Right atrium auricular region (tissue), 2 donors: ENCODE measurements around the gene HBE1. TPM values are rescaled to one million over a fixed set of nuclear protein-coding genes. Genes with fewer than 3 reads are reported as not detected.

Source experiments
- DNase-seq: peaks from one replicate; pipeline ENCODE4 v3.0.0-alpha.2; 2019; ENCODE audit warnings: low spot score
- H3K27ac ChIP-seq, 2 donors: fragments of 200-600 bp; sonication (generic); 1 replicate in 1 of 2; 2 replicates in 1 of 2; pipeline ENCODE4 v1.5.1; 2016 to 2019
- H3K27me3 ChIP-seq, 2 donors: fragments of 200-600 bp; sonication (generic); one replicate each; pipeline versions ENCODE4 v1.5.1 to v1.6.0; 2017 to 2019
- H3K36me3 ChIP-seq: fragments of 200-600 bp; sonication (generic); one replicate; pipeline ENCODE4 v1.5.1; 2016
- H3K4me1 ChIP-seq, 2 donors: fragments of 200-600 bp; sonication (generic); one replicate each; pipeline versions ENCODE4 v1.5.1 to v1.6.0; 2017 to 2019
- H3K4me3 ChIP-seq, 2 donors: fragments of 200-600 bp; sonication (generic); 1 replicate in 1 of 2; 2 replicates in 1 of 2; pipeline ENCODE4 v1.5.1; 2017 to 2019; ENCODE audit warnings: mild to moderate bottlenecking in 1 of 2, moderate library complexity in 1 of 2
- H3K9me3 ChIP-seq, 2 donors: fragments of 200-600 bp; sonication (generic); one replicate each; pipeline ENCODE4 v1.5.1; 2019
- total RNA-seq, 2 donors: library from RNA; depleted of rRNA; stranded (reverse); fragments of >200 nt; gene quantifications; one replicate each; pipeline ENCODE4 v1.1.0, GENCODE V29; 2016
- TF ChIP-seq, protein P1 (sequence below), 2 donors: fragments of 200-600 bp; sonication (generic); IDR thresholded peaks; one replicate each; pipeline ENCODE4 v1.5.1; 2019; ENCODE audit warnings: antibody characterized with exemption in 2 of 2

HBE1 gene
- total RNA-seq, 2 donors from 2014 or later: not detected

DNA sequence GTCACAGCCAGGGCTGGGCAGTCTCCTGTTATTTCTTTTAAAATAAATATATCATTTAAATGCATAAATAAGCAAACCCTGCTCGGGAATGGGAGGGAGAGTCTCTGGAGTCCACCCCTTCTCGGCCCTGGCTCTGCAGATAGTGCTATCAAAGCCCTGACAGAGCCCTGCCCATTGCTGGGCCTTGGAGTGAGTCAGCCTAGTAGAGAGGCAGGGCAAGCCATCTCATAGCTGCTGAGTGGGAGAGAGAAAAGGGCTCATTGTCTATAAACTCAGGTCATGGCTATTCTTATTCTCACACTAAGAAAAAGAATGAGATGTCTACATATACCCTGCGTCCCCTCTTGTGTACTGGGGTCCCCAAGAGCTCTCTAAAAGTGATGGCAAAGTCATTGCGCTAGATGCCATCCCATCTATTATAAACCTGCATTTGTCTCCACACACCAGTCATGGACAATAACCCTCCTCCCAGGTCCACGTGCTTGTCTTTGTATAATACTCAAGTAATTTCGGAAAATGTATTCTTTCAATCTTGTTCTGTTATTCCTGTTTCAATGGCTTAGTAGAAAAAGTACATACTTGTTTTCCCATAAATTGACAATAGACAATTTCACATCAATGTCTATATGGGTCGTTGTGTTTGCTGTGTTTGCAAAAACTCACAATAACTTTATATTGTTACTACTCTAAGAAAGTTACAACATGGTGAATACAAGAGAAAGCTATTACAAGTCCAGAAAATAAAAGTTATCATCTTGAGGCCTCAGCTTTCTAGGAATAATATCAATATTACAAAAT, 18.6 kb upstream of the HBE1 start:
- no peak overlapping the region for H3K4me3 ChIP-seq
- no peak for DNase-seq

DNA sequence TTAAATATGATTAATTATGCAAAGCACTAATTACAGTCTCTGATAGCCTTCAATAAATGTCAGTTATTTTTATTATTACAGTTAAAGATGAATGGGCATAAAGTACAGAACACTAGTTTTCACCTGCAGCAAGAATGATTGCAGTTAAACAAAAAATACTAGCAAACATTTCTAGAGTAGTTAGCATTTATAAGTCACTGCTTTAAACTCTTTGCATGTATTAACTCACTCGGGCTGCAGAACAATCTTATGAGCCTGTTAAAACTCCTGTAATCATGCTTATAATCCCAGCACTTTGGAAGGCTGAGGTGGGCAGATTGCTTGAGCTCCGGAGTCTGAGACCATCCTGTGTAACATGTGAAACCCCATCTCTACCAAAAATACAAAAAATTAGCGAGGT, 17.2 kb upstream of the HBE1 start:
- Histone ChIP-seq H3K27me3 (no peaks in the 10 kb centered on the region), H3K4me1 (no peaks in the 10 kb centered on the region), H3K4me3 (no peak overlapping the region), H3K9me3 (no peaks in the 10 kb centered on the region), H3K36me3 (no peaks in the 10 kb centered on the region), H3K27ac (no peak overlapping the region)
- TF ChIP-seq, protein P1, sequence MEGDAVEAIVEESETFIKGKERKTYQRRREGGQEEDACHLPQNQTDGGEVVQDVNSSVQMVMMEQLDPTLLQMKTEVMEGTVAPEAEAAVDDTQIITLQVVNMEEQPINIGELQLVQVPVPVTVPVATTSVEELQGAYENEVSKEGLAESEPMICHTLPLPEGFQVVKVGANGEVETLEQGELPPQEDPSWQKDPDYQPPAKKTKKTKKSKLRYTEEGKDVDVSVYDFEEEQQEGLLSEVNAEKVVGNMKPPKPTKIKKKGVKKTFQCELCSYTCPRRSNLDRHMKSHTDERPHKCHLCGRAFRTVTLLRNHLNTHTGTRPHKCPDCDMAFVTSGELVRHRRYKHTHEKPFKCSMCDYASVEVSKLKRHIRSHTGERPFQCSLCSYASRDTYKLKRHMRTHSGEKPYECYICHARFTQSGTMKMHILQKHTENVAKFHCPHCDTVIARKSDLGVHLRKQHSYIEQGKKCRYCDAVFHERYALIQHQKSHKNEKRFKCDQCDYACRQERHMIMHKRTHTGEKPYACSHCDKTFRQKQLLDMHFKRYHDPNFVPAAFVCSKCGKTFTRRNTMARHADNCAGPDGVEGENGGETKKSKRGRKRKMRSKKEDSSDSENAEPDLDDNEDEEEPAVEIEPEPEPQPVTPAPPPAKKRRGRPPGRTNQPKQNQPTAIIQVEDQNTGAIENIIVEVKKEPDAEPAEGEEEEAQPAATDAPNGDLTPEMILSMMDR (IDR thresholded peaks at IDR 0.05): no peak
- DNase-seq: no peak

More for the DNA sequence above, 18.6 kb upstream of the HBE1 start:
- Histone ChIP-seq H3K9me3 (no peaks in the 10 kb centered on the region), H3K27me3 (no peaks in the 10 kb centered on the region), H3K4me1 (no peaks in the 10 kb centered on the region), H3K27ac (no peak overlapping the region), H3K36me3 (no peaks in the 10 kb centered on the region)
- TF ChIP-seq, protein P1 (IDR thresholded peaks at IDR 0.05): no peak

DNA sequence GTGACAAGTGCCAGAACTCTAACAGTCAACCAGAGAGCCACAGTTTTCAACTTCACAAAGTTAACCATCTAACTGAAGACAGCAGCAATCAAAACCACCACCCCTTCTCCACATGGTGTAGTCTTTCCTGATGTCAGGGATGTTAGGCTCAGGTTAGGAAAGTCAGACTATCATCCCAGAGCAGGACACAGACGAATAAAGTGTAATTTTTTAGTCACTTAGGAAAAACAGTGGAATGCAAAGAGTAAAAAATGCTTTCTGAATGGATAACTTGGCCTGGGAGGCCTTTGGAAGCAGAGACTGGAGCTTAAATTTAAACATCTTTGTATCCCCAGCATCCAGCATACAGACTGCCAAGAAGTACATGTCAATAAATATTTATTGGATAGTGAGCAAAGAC, 16.6 kb upstream of the HBE1 start:
- no peaks in the 10 kb centered on the region for H3K36me3 ChIP-seq
- H3K27ac ChIP-seq: no peak overlapping the region
- H3K27me3 ChIP-seq: no peaks in the 10 kb centered on the region
- H3K4me1 ChIP-seq: no peaks in the 10 kb centered on the region
- H3K4me3 ChIP-seq: no peak overlapping the region
- TF ChIP-seq, protein P1 (IDR thresholded peaks at IDR 0.05): no peak
- H3K9me3 ChIP-seq: no peaks in the 10 kb centered on the region
- no peak for DNase-seq

DNA sequence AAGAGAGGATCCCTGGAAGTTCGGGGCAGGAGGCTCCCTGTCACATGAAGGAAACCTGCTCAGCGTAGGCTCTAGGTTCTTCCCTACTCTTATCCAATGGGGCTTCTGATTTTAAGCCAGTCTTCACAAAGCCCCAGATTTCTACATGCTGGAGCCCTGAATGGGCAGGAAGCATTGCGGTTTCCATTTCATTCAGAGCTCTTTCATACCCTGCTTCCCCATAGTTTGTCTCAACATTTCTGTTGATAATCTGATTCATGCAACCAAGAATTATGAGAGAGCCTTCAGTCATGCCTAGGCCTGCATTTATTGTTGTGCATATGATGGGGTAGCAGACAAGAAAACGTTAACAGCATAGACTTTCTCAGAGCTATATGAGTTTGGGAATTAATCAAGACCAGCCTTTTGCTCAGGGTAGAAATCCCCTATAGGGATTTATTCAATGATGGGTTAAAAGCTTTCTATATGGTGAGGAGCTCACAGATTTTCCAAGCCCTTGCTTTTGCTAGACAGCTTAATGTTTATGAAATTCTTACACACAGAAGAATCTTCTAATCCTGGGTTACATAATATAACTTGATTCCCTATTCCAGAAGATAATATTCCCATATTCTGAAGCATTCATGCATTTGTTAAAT, 16.1 kb upstream of the HBE1 start:
- Histone ChIP-seq H3K9me3 (no peaks in the 10 kb centered on the region), H3K27ac (no peak overlapping the region), H3K27me3 (no peaks in the 10 kb centered on the region), H3K36me3 (no peaks in the 10 kb centered on the region), H3K4me3 (no peak overlapping the region), H3K4me1 (no peaks in the 10 kb centered on the region)
- TF ChIP-seq, protein P1 (IDR thresholded peaks at IDR 0.05): no peak
- no peak for DNase-seq

DNA sequence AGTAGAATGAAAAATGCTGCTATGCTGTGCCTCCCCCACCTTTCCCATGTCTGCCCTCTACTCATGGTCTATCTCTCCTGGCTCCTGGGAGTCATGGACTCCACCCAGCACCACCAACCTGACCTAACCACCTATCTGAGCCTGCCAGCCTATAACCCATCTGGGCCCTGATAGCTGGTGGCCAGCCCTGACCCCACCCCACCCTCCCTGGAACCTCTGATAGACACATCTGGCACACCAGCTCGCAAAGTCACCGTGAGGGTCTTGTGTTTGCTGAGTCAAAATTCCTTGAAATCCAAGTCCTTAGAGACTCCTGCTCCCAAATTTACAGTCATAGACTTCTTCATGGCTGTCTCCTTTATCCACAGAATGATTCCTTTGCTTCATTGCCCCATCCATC, 14.9 kb upstream of the HBE1 start:
- Histone ChIP-seq H3K27ac (no peak overlapping the region), H3K4me3 (no peak overlapping the region), H3K27me3 (no peaks in the 10 kb centered on the region), H3K4me1 (no peaks in the 10 kb centered on the region), H3K9me3 (no peaks in the 10 kb centered on the region), H3K36me3 (no peaks in the 10 kb centered on the region)
- DNase-seq: no peak
- TF ChIP-seq, protein P1 (IDR thresholded peaks at IDR 0.05): no peak
